ENCODE results near the gene CDT1.
A peak's percentile ranks its signal among the peaks of the same experiment; 100 is the strongest.

The CDT1 gene

GRCh38 chr16:88803264-88803987 is at the start of gene CDT1:
Gene CDT1 (plus strand): TSS chr16:88803789. CDS start chr16:88803832, 43 bp downstream.
- DNase-seq, result peak; percentile 67 to 82 (median 68)

GRCh38 chr16:88754109-88754911 is 49.3 kb upstream of the CDT1 start:
- no peak for DNase-seq

DNA sequence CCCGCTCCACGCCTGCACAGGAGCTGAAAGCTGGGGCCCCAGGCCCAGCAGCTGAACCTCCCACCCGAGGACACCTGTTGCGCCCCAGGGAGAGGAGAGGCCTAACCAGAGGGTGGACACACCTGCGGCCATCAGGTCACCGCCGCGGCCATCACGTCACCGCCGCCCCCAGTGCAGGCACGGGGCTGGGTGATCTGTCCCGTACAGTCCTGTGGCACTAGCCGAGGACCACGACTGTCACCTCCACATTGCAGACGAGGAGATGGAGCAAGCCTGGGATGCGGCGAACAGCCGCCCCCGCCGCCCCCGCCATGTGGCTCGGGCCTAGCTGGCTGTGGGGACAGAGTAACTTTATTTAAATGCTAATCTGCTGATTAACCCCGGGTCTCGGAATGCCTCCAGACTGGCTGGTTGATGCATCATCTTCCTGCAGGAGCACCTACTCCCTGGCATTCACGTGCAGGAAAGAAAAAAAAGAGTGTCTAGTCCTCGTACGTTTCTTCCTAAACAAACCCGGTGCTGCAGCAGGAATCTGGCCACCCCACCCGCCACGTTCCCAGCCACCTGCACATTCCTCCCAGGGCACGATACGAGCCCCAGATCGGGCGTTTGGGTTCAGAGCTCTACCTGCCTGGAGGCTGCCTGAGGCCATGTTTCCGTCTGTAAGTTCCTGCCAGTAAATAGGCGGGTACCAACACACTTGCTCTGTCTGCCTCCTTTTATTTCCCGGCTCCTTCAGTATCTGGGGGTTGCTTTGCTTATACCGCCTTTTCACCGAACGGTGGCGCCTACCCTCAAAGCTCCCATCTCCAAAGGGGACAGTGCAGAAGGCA is 48.5 kb upstream of the CDT1 start:
- no peak for DNase-seq

GRCh38 chr16:88755745-88756443 is 47.7 kb upstream of the CDT1 start:
- no peak for DNase-seq

DNA sequence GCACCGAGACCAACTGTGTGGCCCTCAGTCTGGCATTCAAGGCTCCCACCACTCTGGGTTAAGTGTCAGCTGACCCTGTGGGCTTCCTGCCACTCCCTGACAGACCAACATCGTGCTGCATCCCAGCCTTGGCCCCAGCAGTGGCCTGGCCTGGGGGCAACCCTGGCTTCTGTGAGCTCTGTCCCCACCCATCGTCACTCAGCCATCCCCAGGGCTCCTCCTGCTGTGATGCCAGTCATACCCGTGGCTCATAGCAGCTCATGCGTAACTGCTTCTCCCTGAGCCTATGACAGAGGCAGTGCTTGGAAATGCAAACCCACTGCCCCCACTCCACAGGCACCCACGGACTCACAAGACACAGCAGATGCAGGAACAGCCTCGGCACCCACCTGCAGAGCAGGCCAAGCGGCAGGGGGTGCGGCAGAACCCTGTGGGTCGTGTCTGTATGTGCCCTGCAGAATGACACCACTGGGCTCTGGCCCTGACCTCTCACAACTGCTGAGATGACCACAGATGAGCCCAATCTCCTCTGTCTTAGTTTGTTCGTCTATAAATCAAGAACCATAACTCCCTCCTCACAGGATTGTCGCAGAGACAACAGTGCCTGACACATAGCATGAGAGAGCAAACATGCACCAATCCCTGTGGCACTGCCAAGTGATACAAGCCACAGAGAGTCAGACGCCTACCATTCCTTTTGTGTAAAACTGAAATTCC is 45.2 kb upstream of the CDT1 start:
- DNase-seq, result no peak

GRCh38 chr16:88758944-88759244 is 44.7 kb upstream of the CDT1 start:
- no peak for DNase-seq

GRCh38 chr16:88759245-88759975 is 44.2 kb upstream of the CDT1 start:
- peak in 1 of 4 experiments; percentile 27 for DNase-seq

DNA sequence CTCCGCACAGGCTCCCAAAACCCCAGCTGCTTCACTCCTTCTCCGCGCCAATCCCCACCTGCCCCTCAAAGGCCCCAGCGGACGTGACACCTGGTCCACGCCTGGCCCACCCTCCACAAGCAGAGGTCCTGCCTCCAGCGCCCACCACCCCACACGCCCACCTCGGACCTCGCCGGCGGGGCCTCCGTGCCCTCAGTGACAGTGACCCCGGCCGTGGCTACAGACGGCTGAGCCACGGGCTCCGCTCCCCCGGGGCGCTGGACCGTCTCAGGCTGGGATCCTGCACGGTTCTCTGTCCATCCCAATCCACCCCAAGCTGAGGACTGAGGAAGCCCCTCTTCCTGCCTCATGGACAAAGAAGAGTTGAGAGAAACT is 43.6 kb upstream of the CDT1 start:
- no peak for DNase-seq

DNA sequence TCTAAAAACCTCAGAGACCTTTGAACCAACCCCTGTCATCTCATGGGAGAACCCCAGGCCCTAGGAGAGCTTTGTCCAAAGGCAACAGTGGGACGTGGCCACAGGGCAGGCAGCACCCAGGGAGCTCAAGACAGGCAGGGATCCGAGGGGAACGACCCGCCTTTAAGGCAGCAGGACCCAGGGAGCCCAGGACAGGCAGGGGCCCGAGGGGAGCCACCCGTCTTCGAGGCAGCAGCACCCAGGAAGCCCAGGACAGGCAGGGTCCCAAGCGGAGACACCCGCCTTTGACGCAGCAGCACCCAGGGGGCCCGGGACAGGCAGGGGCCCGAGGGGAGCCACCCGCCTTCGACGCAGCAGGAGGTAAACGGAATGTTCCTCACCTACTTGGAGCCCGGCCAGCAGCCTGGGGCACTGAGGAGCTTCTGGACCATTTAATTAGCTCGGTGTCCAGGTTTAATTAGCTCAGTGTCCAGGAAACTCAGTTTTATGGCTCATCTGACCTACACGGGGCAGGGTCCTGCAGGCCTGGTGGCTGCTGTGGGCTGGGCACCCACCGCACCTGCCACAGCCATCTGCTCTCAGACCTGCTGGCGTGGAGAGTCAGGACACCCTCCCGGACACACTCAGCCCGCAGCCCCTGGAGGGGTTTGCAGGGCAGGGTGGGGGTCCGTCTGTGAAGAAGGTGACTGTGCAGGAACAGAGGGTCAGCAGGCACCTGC is 43.0 kb upstream of the CDT1 start:
- DNase-seq, result no peak

DNA sequence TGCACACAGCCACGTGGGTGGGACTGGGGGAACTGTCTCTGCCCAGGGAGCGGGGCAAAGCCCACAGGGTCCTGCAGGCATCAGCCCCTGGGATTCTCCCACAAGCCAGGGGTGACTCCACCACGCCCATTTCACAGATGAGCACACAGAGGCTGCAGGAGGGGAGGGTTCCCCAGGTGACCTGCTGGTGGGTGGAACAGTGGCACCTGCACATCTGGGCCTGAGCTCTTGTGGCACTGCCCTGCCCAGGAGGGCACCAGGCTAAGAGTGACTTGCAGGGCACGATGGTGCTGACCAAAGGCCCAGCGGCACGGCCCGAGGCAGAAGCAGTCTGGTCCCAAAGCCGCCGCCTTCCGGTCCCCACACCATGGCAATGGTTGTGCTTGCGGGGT is 42.5 kb upstream of the CDT1 start:
- no peak for DNase-seq

DNA sequence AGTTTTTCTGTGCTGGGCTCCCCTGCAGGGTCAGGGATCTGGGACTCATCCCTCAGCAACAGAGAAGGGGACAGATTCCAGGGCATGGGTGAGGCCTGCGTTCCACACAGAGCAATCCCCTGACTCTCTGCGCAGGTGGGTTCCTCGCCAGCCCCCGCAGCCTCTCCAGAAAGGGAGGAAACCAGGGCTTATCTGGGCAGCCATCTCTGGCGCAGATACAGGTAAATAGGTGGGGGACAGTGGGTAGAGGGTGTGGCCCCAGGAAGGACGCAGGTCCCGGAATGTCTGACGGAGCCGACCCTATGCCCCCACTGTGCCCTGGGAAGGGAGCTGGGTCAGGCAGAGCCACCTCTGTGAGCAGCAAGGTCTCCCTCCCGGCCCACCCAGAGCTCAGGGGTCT is 41.8 kb upstream of the CDT1 start:
- DNase-seq, result no peak

DNA sequence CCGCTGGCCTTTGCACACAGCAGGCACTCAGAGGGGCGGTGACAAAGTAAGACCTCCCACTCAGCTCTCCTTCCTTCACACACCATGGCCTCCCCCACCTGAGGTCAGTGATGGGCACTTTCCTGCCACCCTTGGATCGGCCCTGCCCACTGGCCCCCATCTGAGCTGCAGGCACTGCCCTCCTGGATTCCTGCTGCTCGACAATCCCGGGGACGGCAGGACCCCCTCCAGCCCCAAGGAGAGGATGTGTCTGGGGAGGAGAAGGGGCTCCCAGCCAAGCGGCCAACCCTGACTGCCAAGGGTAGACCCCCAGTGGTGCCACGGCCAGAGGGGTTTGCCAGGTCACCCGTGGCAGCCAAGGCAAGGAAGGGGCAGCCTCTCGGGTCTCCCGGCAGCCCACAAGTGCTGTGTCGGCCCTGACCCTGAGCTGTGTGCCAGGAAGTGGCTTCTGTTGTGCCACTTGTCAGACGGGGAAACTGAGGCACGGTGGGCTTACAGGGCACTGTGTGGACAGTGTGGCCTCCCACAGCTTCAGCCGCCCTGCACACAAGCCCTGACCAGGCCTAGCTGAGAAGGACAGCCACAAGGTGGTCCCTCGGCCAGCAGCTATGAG is 41.2 kb upstream of the CDT1 start:
- DNase-seq, result no peak

GRCh38 chr16:88762941-88763340 is 40.6 kb upstream of the CDT1 start:
- DNase-seq, result no peak

GRCh38 chr16:88763502-88764053 is 40.0 kb upstream of the CDT1 start:
- no peak for DNase-seq

GRCh38 chr16:88764080-88764479 is 39.5 kb upstream of the CDT1 start:
- no peak for DNase-seq

DNA sequence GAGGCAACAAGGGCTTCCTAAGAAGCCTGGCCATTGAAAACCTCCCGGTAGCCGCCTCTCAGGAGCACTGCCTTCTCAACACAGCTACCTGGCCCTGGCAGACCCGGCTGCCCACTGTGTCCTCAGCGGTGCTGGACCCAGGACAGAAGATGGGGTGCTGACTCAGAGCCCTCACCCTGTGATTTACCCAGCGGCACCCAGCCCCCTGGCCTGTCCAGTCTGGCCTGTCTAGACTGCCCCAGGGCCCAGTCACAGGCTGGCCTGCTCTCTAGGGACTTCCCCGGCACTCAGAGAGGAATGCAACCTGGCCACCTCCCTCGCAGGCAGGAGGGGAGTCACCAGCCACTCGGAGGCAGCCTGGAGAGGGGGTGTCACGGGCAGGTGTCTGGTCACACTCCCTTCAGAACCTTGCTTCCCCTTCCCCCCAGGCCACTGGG is 38.7 kb upstream of the CDT1 start:
- DNase-seq, result no peak

- DNase-seq, result no peak
Observed at GRCh38 chr16:88766975-88767374, 36.6 kb upstream of the CDT1 start.

- no peak for DNase-seq
Observed at GRCh38 chr16:88767546-88768070, 36.0 kb upstream of the CDT1 start.

DNA sequence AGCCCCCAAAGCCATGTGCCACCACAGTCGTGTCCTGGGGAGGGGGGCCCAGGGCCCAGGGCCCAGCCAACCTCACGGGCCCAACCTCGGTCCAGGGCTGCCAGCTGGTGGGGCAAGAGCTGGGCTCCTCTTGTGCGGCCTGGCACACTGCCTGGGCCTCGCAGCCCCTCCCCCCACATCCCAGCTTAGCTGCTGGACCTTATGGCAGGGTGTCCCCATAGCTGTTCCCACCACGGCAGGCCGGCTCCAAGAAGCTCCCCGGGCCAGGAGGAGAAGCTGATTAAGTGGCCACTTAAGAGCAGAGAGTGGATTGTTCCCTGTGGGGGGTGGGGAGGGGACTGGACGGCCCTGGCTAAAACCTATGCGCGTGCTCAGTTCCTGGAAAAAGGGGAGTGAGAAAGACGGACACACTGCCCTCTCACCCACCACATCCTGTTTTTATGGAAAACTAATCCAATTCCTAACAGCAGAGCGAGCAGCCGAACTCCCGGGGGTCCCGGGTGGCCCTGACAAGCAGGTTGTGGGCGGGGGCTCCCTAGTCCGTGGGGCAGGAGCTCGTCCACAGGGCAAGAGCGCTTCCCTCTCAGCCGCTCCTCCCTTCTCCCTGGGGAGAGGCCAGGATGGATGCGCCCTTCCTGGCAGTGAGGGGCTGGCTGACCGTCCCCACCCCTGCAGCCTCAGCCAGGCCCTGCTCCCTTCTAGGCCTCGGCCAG is 35.4 kb upstream of the CDT1 start:
- no peak for DNase-seq
